ENCODE data around the gene POU6F2.

POU6F2 gene

DNA sequence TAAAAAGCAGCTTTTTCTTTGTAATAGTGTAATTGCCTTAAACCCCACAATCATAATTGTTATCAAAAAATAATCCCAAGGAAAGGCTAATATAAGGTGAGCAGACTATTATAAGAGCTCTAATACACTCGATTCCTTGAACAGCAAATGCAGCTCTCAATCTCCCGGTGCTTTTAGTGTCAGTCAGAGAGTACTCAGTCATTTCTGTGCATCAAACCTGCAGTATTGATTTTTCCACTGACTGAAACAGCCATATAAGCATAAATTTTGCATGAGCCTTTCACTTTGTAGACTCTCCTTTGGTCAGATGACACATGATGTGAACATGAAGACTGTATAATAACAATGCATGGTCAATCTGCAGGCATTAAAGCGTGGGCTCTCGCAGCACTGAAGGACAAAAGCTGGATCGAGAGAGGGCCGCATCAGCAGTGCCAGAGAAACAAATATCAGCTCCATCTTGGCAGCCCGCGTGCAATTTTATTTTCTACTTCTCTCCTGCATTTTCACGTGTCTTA lies 272.0 kb downstream of the POU6F2 start:
- DNase-seq (ENCODE audit: low read depth in 2 of 2), result no peak

GRCh38 chr7:39252916-39253315 lies 275.2 kb downstream of the POU6F2 start:
- no peak for DNase-seq (ENCODE audit: low read depth in 2 of 2)

- DNase-seq (ENCODE audit: low read depth in 2 of 2), result no peak
These were observed 281.8 kb downstream of the POU6F2 start for GRCh38 chr7:39259391-39260003.

DNA sequence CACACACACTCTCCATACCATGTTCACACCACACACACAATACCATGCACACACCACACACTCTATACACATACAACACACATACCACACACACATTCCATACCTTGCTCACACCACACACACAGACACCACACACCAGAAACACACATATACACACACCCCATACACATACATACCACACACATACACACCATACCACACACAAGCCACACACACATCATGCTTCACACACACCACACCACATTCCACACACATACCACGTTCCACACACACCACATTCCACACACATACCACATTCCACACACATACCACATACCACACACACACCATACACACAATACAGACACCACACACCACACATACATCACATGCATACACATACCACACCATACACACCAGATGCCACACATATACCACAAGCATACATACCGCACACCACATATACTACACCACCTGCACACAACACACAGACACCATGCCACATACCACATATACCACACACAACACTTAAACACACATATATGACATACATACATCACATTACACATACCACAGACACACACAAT lies 282.7 kb downstream of the POU6F2 start:
- no peak for DNase-seq (ENCODE audit: low read depth in 2 of 2)

GRCh38 chr7:39261771-39262170 lies 284.1 kb downstream of the POU6F2 start:
- no peak for DNase-seq (ENCODE audit: low read depth in 2 of 2)

GRCh38 chr7:39265641-39266591 lies 288.2 kb downstream of the POU6F2 start:
- no peak for DNase-seq (ENCODE audit: low read depth in 2 of 2)

DNA sequence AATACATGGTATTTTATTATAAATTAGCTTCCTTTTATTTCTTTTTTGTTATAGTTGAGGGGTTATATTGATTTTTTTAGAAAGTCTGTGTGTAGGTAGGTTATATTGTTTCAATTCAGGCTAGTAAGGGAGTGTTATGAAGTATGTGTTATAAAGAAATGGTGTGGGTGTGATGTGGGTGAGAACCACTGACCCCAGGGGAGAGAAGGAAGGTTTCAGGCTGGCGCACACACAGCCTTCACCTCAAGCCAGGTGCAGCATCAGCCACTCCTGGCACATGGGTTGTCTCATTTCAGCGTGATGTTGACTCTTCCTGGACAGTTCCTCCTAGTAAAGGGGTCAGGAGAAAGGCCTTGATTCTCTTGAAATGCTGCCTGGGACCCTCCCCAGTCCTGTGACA lies 291.3 kb downstream of the POU6F2 start:
- no peak for DNase-seq (ENCODE audit: low read depth in 2 of 2)

DNA sequence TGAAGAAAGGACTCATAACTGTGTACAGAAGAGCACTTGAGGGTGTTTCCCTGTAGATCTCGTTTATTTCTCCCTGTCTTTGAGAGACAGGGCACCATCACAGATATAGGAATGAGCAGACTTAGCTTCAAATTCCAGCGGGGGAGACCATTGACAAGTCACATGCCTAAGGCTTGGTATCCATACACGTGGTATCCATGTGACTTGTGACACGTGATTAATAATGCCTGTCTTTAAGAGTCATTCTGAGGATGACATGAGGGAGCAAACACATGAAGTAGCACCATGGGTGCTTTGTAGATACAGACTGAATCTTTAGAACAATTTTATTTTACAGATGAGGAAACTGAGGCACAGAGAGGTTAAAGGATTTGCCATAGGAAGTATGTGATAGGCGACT lies 292.3 kb downstream of the POU6F2 start:
- DNase-seq (ENCODE audit: low read depth in 2 of 2), result no peak

DNA sequence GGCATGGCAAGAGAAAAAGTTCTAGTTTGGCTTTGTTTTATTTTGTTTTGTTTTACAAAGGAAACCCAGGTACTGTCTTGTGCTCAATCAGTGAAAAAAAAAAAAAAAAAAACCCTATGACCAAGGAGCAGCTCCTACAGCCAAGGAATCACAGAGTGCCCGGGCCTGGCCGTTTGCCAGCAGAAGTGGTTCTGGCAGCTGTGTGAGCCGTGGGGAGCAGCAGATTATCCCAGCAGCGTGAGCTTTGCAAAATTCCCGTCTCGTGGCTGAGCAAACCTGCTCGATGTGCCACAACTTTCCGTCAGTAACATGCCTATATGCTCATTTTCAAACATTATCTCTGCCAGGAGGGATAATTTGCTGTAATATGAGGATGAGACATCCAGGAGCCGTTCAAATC lies 293.7 kb downstream of the POU6F2 start:
- DNase-seq (ENCODE audit: low read depth in 2 of 2), result no peak

- DNase-seq (ENCODE audit: low read depth in 2 of 2), result no peak
These were observed 294.4 kb downstream of the POU6F2 start for GRCh38 chr7:39272111-39272510.

GRCh38 chr7:39272691-39273090 lies 295.0 kb downstream of the POU6F2 start:
- DNase-seq (ENCODE audit: low read depth in 2 of 2), result no peak

- no peak for DNase-seq (ENCODE audit: low read depth in 2 of 2)
These were observed 302.6 kb downstream of the POU6F2 start for GRCh38 chr7:39280337-39280736.

- DNase-seq (ENCODE audit: low read depth in 2 of 2), result no peak
These were observed 307.5 kb downstream of the POU6F2 start for GRCh38 chr7:39285256-39285655.

- no peak for DNase-seq (ENCODE audit: low read depth in 2 of 2)
These were observed 310.6 kb downstream of the POU6F2 start for GRCh38 chr7:39288303-39288702.

GRCh38 chr7:39291628-39292410 lies 314.1 kb downstream of the POU6F2 start:
- DNase-seq (ENCODE audit: low read depth in 2 of 2), result no peak

DNA sequence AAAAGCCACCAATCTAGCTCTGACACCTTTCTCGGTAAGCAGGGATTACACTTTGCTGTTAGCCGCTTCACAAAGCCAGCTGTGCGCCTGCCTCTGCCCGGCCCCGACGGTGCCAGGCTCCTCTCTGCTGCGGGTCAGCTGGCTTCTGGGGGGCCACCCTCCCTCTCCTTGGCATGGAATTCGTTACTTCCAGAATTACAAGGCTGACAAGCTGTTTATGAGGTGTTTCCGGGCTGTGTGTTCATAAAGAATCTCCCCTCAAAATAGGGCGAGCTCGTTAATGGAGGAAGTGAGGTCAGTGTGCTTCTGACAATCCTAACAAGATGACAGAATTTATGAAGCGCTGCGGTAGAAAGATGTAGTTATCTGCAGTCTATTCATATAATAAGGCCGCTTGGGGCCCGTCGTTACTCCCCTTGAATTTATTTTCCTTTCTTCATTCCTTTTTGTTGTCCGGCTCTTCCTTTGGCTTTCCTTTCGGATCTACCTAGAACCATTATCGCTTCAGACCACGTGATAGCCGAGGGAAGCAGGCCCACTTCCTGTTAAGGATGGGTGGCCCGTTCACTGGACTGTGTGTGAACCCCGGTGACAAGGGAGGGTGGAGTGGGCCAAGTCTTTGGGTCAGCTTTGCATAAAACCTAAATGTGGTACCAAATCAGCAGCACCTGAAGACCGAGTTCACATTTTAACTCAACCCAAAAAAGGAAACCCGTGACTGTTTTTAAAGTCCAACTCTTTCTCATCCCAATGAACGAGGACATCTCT lies 315.5 kb downstream of the POU6F2 start:
- no peak for DNase-seq (ENCODE audit: low read depth in 2 of 2)

GRCh38 chr7:39294022-39294421 lies 316.3 kb downstream of the POU6F2 start:
- DNase-seq (ENCODE audit: low read depth in 2 of 2), result no peak

DNA sequence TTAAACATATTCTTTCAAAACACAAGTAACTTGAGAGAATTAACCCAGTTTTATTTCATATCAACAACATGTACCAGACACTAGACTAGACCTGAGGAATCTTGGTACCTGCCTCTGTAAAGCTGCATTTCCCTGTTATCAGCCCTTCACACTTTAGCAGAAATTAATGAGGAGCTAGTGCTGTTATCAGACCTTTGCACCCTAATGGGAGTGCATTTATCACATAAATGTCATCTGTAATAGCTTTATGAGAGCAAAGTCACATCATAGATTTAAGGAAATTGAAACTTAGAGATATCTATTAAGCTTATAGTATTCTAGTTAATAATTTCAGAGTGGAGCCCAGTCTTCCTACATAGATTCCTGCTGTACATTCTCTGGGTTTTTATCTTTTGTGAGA lies 318.1 kb downstream of the POU6F2 start:
- no peak for DNase-seq (ENCODE audit: low read depth in 2 of 2)

DNA sequence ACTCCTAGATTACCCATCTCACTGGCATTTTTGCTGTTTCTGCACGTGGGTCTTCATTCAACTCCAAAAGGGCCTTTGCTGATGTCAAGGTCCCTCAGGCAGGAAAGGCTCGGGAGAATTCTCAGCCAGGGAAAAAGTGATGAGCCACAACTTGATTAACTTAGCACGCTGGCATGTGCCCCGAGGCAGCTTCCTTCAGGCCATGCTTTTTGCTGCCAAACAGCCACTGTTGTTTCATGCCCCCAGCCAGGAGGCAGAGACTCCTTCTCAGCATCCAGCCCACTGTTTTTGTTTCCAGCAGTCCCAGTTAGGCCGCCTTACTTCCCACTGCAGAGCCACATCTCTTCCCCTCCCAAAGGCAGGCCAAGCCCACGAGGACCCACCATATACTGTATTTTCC lies 322.0 kb downstream of the POU6F2 start:
- DNase-seq (ENCODE audit: low read depth in 2 of 2), result no peak

- no peak for DNase-seq (ENCODE audit: low read depth in 2 of 2)
These were observed 322.6 kb downstream of the POU6F2 start for GRCh38 chr7:39300276-39300675.

- DNase-seq (ENCODE audit: low read depth in 2 of 2), result no peak
These were observed 323.8 kb downstream of the POU6F2 start for GRCh38 chr7:39301543-39301942.

All from stimulated activated CD4-positive, alpha-beta T cell treated with anti-CD3 and anti-CD28 coated beads, Interleukin-1b, Interleukin-23, amount 100 ng/mL, for 4 hours (primary cell).